ENCODE results near the gene MAGI2.

GRCh38 chr7:78140109-78140508 is 1313.4 kb downstream of the MAGI2 start:
- TF ChIP-seq CTCF (conservative IDR thresholded peaks at IDR 0.05; ENCODE audit: low read depth, low read length) = no peak
- no peak for TF ChIP-seq EZH2 (IDR thresholded peaks at IDR 0.05; ENCODE audit: borderline replicate concordance, low read depth, low read length, poor library complexity, severe bottlenecking)

All from A673 (cell line).